ENCODE data around the gene SMIM30. TPM values are rescaled to one million over a fixed set of nuclear protein-coding genes. Genes with fewer than 3 reads are reported as not detected.
A peak's percentile ranks its signal among the peaks of the same experiment; 100 is the strongest.
"Not testable (repeated sequence)": the region's sequence is repeated elsewhere in the genome, so short reads cannot be mapped to it uniquely, and the experiment has no call there.

SMIM30 gene
- total RNA-seq (46.7 and 71.0 TPM in 2 replicates), polyA plus RNA-seq (66.1 and 69.6 TPM in 2 replicates), polyA minus RNA-seq (ENCODE audit: low replicate concordance) (11.8 and 29.8 TPM in 2 replicates)
- polyA plus RNA-seq (2012), result 59.8 and 66.8 TPM in 2 replicates

DNA sequence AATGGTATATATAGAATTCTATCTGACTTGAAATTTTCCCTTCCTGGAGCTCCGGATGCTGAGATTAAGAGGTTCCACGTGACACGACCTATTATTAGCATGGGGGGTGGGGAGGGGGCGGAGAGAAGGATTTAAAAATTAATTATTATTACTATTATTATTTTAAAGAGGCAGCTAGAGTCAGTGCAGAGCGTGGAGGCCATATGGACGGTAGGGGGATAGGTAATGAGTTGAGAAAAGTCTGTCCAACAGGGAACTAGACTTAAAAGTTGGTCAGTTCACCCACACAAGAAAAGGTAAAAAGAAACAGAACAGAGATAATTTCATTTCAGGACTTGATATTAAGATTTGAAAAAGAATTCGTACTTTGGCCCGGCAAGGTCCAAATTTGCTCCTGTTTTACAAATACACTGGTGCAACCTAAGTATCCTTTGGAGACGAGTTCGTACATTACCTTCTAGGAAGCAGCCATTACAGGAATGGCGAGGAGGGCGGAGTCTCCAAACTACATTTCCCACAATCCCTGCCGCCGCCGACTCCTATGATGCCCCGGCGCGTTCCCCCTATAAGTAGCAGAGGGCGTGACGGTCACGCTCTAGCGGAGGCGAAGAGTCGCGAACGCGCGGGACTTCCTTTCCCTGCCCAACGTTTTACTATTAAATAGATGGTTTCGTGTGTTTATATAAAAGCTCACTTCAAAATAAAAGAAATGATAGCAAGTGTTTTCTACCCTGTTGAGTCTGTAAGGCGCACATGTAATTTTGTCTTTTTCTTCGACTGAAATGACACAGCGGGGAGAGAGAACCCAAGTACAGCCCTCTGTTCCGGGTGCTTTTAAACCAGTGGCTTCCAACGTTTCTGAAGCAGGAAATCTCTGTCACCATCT is at the start of gene SMIM30:
Gene SMIM30 (minus strand): TSS at position 481 of the 886 bp plus-strand sequence. CDS start 976 bp downstream, outside the sequence.
- peak; percentile 87 for DNase-seq (ENCODE audit: low read depth in 2 of 2)
- Histone ChIP-seq H3K79me2 (ENCODE audit: control insufficient read depth, insufficient read depth, low read length) (no peaks in the 10 kb centered on the region), H3K9ac (ENCODE audit: insufficient read depth, low read length) (peak within 1 kb of the TSS; percentile 47), H3K27ac (ENCODE audit: insufficient read depth, low read length) (peak within 1 kb of the TSS; percentile 57), H3K36me3 (ENCODE audit: control insufficient read depth, insufficient read depth, low read length) (no peaks in the 10 kb centered on the region), H3K4me3 (replicated peaks in 1 of 4; ENCODE audit: control extremely low read depth in 1 of 4, insufficient read depth in 1 of 4, low read depth in 3 of 4, low read length in 4 of 4) (peak within 1 kb of the TSS; percentile 67 to 99 (median 78)), H2AFZ (ENCODE audit: low read length) (peak within 1 kb of the TSS; percentile 77), H3K9me3 (ENCODE audit: control insufficient read depth, insufficient read depth, low read depth, low read length) (no peaks in the 10 kb centered on the region), H4K20me1 (ENCODE audit: control insufficient read depth, extremely low read depth, insufficient read depth, low read length) (no peaks in the 10 kb centered on the region), H3K4me2 (ENCODE audit: extremely low read depth, insufficient read depth, low read length) (peak within 1 kb of the TSS; percentile 81), H3K27me3 (ENCODE audit: control insufficient read depth, insufficient read depth, low read length) (no peaks in the 10 kb centered on the region), H3K4me1 (ENCODE audit: control insufficient read depth, extremely low read depth, insufficient read depth, low read length) (no peaks in the 10 kb centered on the region)
- TF ChIP-seq EZH2 (IDR thresholded peaks at IDR 0.05; ENCODE audit: low read length, missing control alignments) (no peak), CTCF (conservative IDR thresholded peaks at IDR 0.05 in 1 of 2, IDR thresholded peaks at IDR 0.05 in 1 of 2; ENCODE audit: low read depth in 1 of 2, low read length in 2 of 2) (no peak)

GRCh38 chr7:113166176-113166575 is 47.8 kb upstream of the SMIM30 start:
- not testable (repeated sequence) for DNase-seq (ENCODE audit: low read depth in 2 of 2); H3K4me3 ChIP-seq (replicated peaks in 1 of 4; ENCODE audit: control extremely low read depth in 1 of 4, insufficient read depth in 1 of 4, low read depth in 3 of 4, low read length in 4 of 4)

GRCh38 chr7:113161050-113161449 is 42.7 kb upstream of the SMIM30 start:
- Histone ChIP-seq H3K27ac (ENCODE audit: insufficient read depth, low read length) (no peak overlapping the region), H3K79me2 (ENCODE audit: control insufficient read depth, insufficient read depth, low read length) (no peaks in the 10 kb centered on the region), H3K9me3 (ENCODE audit: control insufficient read depth, insufficient read depth, low read depth, low read length) (no peaks in the 10 kb centered on the region), H4K20me1 (ENCODE audit: control insufficient read depth, extremely low read depth, insufficient read depth, low read length) (no peaks in the 10 kb centered on the region), H2AFZ (ENCODE audit: low read length) (no peak overlapping the region), H3K4me3 (replicated peaks in 1 of 4; ENCODE audit: control extremely low read depth in 1 of 4, insufficient read depth in 1 of 4, low read depth in 3 of 4, low read length in 4 of 4) (no peak overlapping the region), H3K4me2 (ENCODE audit: extremely low read depth, insufficient read depth, low read length) (no peak overlapping the region), H3K4me1 (ENCODE audit: control insufficient read depth, extremely low read depth, insufficient read depth, low read length) (no peaks in the 10 kb centered on the region), H3K27me3 (ENCODE audit: control insufficient read depth, insufficient read depth, low read length) (no peaks in the 10 kb centered on the region), H3K9ac (ENCODE audit: insufficient read depth, low read length) (no peak overlapping the region), H3K36me3 (ENCODE audit: control insufficient read depth, insufficient read depth, low read length) (no peaks in the 10 kb centered on the region)
- TF ChIP-seq EZH2 (IDR thresholded peaks at IDR 0.05; ENCODE audit: low read length, missing control alignments), result no peak
- TF ChIP-seq CTCF (conservative IDR thresholded peaks at IDR 0.05 in 1 of 2, IDR thresholded peaks at IDR 0.05 in 1 of 2; ENCODE audit: low read depth in 1 of 2, low read length in 2 of 2), result no peak
- no peak for DNase-seq (ENCODE audit: low read depth in 2 of 2)

More at GRCh38 chr7:113166176-113166575, 47.8 kb upstream of the SMIM30 start:
- not testable (repeated sequence) for H3K4me2 ChIP-seq (ENCODE audit: extremely low read depth, insufficient read depth, low read length); H3K27ac ChIP-seq (ENCODE audit: insufficient read depth, low read length); H3K9ac ChIP-seq (ENCODE audit: insufficient read depth, low read length); H3K79me2 ChIP-seq (ENCODE audit: control insufficient read depth, insufficient read depth, low read length); H4K20me1 ChIP-seq (ENCODE audit: control insufficient read depth, extremely low read depth, insufficient read depth, low read length); H3K4me1 ChIP-seq (ENCODE audit: control insufficient read depth, extremely low read depth, insufficient read depth, low read length); H3K9me3 ChIP-seq (ENCODE audit: control insufficient read depth, insufficient read depth, low read depth, low read length); H3K27me3 ChIP-seq (ENCODE audit: control insufficient read depth, insufficient read depth, low read length); H2AFZ ChIP-seq (ENCODE audit: low read length); H3K36me3 ChIP-seq (ENCODE audit: control insufficient read depth, insufficient read depth, low read length)
